ENCODE measurements around the gene ARHGEF2.

Gene ARHGEF2

DNA sequence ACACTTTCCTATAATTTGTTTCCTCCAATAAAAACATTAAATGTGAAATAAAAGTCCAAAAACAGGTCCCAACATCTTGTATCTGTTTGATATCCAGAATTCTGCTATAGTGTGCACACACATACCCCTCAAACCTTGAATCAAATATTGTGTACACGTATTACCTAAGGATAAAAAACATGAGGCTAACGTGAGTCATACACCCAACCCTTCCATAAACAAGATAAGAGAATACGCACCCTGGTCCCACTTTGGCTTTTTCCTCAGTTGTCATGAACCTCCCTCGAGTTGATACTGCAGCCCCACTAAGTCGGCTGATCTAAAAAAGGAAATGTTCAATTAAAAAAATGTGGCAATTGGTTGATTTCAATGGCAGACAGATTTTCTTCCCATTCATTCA lies 49.3 kb downstream of the ARHGEF2 start:
- H3K9ac ChIP-seq (ENCODE audit: low read length) = no peak overlapping the region
- no peak overlapping the region for H3K18ac ChIP-seq (ENCODE audit: low read length)
- H3K27ac ChIP-seq (ENCODE audit: low read depth, low read length) = no peak overlapping the region
- no peak overlapping the region for H2AFZ ChIP-seq (ENCODE audit: insufficient read depth, low read length, poor library complexity)
- no peak overlapping the region for H2BK5ac ChIP-seq (ENCODE audit: low read depth, low read length, poor library complexity)
- DNase-seq = no peak
- no peaks in the 10 kb centered on the region for H3K9me3 ChIP-seq (ENCODE audit: insufficient read depth, low read depth, low read length)
- H4K8ac ChIP-seq (ENCODE audit: low read depth, low read length) = no peak overlapping the region
- peaks cover 12% of the 10 kb centered on the region for H3K79me2 ChIP-seq (ENCODE audit: control insufficient read depth, insufficient read depth, low read length, poor library complexity)
- H2BK120ac ChIP-seq (ENCODE audit: insufficient read depth, low read length, poor library complexity) = no peak overlapping the region
- no peak overlapping the region for H3K23ac ChIP-seq (ENCODE audit: low read length)
- no peak overlapping the region for H2BK12ac ChIP-seq (ENCODE audit: low read length)
- H4K91ac ChIP-seq (ENCODE audit: low read depth, low read length) = no peak overlapping the region
- H3K27me3 ChIP-seq (ENCODE audit: insufficient read depth, low read length) = no peaks in the 10 kb centered on the region
- no peak overlapping the region for H3K4ac ChIP-seq (ENCODE audit: low read depth, low read length)
- H3K4me1 ChIP-seq (ENCODE audit: control insufficient read depth in 1 of 2, insufficient read depth in 2 of 2, low read length in 2 of 2) = peaks cover 5 to 8% of the 10 kb centered on the region in 2 experiments
- H3K4me3 ChIP-seq (ENCODE audit: low read depth, low read length) = no peak overlapping the region
- WGBS (ENCODE audit: extremely low coverage, insufficient coverage, insufficient read length) = no CpG with 5 or more reads among the region's 5 CpGs
- no peak overlapping the region for H3K14ac ChIP-seq (ENCODE audit: low read length)
- H3K4me2 ChIP-seq (ENCODE audit: low read length) = no peak overlapping the region
- H3K79me1 ChIP-seq (ENCODE audit: low read length) = peaks cover 4% of the 10 kb centered on the region
- no peak overlapping the region for H2AK5ac ChIP-seq (ENCODE audit: low read length)
- H3K36me3 ChIP-seq (ENCODE audit: control insufficient read depth in 1 of 2, insufficient read depth in 2 of 2, low read length in 2 of 2) = peaks cover 51 to 66% of the 10 kb centered on the region in 2 experiments
- H4K12ac ChIP-seq (ENCODE audit: low read depth, low read length) = no peak overlapping the region

DNA sequence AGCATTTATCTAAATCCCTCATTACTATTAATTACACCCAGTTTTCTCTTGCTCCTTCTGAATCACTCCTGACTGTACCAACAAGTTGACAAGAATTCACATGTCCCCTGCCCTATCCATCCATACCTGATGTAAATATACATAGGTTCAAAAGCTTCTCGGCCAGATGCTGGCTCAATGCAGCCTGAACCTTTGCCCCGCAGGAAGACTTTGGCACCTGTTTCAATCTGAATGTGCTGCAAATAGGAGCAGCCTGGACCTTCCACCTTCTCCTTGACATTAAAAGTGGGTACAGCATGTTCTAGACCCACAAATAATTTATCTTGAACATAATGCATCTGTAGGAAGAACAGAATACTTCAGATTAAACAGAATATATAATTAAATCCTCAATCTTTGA lies 52.8 kb downstream of the ARHGEF2 start:
- Histone ChIP-seq H3K18ac (ENCODE audit: low read length) (no peak overlapping the region), H3K27me3 (ENCODE audit: insufficient read depth, low read length) (no peaks in the 10 kb centered on the region), H3K4me2 (ENCODE audit: low read length) (no peak overlapping the region), H3K36me3 (ENCODE audit: control insufficient read depth in 1 of 2, insufficient read depth in 2 of 2, low read length in 2 of 2) (peaks cover 46 to 74% of the 10 kb centered on the region in 2 experiments), H3K79me2 (ENCODE audit: control insufficient read depth, insufficient read depth, low read length, poor library complexity) (no peaks in the 10 kb centered on the region), H3K9ac (ENCODE audit: low read length) (no peak overlapping the region), H3K9me3 (ENCODE audit: insufficient read depth, low read depth, low read length) (no peaks in the 10 kb centered on the region), H4K8ac (ENCODE audit: low read depth, low read length) (no peak overlapping the region), H3K4ac (ENCODE audit: low read depth, low read length) (no peak overlapping the region), H3K23ac (ENCODE audit: low read length) (no peak overlapping the region), H3K79me1 (ENCODE audit: low read length) (no peaks in the 10 kb centered on the region), H4K91ac (ENCODE audit: low read depth, low read length) (no peak overlapping the region), H2BK12ac (ENCODE audit: low read length) (no peak overlapping the region), H2AK5ac (ENCODE audit: low read length) (no peak overlapping the region), H3K27ac (ENCODE audit: low read depth, low read length) (no peak overlapping the region), H2BK5ac (ENCODE audit: low read depth, low read length, poor library complexity) (no peak overlapping the region), H4K12ac (ENCODE audit: low read depth, low read length) (no peak overlapping the region), H3K4me3 (ENCODE audit: low read depth, low read length) (no peak overlapping the region), H2AFZ (ENCODE audit: insufficient read depth, low read length, poor library complexity) (no peak overlapping the region), H3K14ac (ENCODE audit: low read length) (no peak overlapping the region), H2BK120ac (ENCODE audit: insufficient read depth, low read length, poor library complexity) (no peak overlapping the region), H3K4me1 (ENCODE audit: control insufficient read depth in 1 of 2, insufficient read depth in 2 of 2, low read length in 2 of 2) (no peaks in the 10 kb centered on the region)
- DNase-seq = no peak
- WGBS (ENCODE audit: extremely low coverage, insufficient coverage, insufficient read length) = no CpG with 5 or more reads among the region's 2 CpGs

DNA sequence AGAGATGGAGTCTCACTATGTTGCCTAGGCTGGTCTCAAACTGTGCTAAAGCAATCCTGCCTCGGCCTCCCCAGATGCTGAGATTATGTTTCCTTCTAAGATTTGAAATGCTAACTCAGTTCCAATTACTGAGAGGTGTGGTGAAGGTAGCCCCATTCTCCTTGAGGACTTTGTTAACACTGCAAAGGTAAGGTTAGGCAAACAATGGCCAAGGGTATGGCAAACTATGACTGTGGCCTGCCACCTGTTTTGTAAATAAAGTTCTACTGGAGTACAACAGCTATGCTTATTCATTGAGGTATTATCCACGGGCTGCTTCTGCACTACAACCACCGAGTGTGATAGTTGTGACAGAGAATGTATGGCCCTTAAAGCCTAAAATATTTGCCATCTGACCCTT lies 57.6 kb downstream of the ARHGEF2 start:
- no peaks in the 10 kb centered on the region for H3K9me3 ChIP-seq (ENCODE audit: insufficient read depth, low read depth, low read length)
- H3K4me3 ChIP-seq (ENCODE audit: low read depth, low read length) = no peak overlapping the region
- H3K4me1 ChIP-seq (ENCODE audit: control insufficient read depth in 1 of 2, insufficient read depth in 2 of 2, low read length in 2 of 2) = no peaks in the 10 kb centered on the region
- H2BK5ac ChIP-seq (ENCODE audit: low read depth, low read length, poor library complexity) = no peak overlapping the region
- no peaks in the 10 kb centered on the region for H3K79me2 ChIP-seq (ENCODE audit: control insufficient read depth, insufficient read depth, low read length, poor library complexity)
- H3K36me3 ChIP-seq (ENCODE audit: control insufficient read depth in 1 of 2, insufficient read depth in 2 of 2, low read length in 2 of 2) = peaks cover 43 to 67% of the 10 kb centered on the region in 2 experiments
- H2BK120ac ChIP-seq (ENCODE audit: insufficient read depth, low read length, poor library complexity) = no peak overlapping the region
- no peak overlapping the region for H3K4me2 ChIP-seq (ENCODE audit: low read length)
- no peak overlapping the region for H4K12ac ChIP-seq (ENCODE audit: low read depth, low read length)
- no peak overlapping the region for H3K23ac ChIP-seq (ENCODE audit: low read length)
- H2AFZ ChIP-seq (ENCODE audit: insufficient read depth, low read length, poor library complexity) = no peak overlapping the region
- no peak for DNase-seq
- no CpG with 5 or more reads among the region's 3 CpGs for WGBS (ENCODE audit: extremely low coverage, insufficient coverage, insufficient read length)
- no peak overlapping the region for H2BK12ac ChIP-seq (ENCODE audit: low read length)
- H3K9ac ChIP-seq (ENCODE audit: low read length) = no peak overlapping the region
- no peak overlapping the region for H3K4ac ChIP-seq (ENCODE audit: low read depth, low read length)
- H3K14ac ChIP-seq (ENCODE audit: low read length) = no peak overlapping the region
- no peak overlapping the region for H4K91ac ChIP-seq (ENCODE audit: low read depth, low read length)
- H3K27me3 ChIP-seq (ENCODE audit: insufficient read depth, low read length) = no peaks in the 10 kb centered on the region
- no peak overlapping the region for H4K8ac ChIP-seq (ENCODE audit: low read depth, low read length)
- H3K79me1 ChIP-seq (ENCODE audit: low read length) = no peaks in the 10 kb centered on the region
- H3K27ac ChIP-seq (ENCODE audit: low read depth, low read length) = no peak overlapping the region
- H3K18ac ChIP-seq (ENCODE audit: low read length) = no peak overlapping the region
- no peak overlapping the region for H2AK5ac ChIP-seq (ENCODE audit: low read length)

DNA sequence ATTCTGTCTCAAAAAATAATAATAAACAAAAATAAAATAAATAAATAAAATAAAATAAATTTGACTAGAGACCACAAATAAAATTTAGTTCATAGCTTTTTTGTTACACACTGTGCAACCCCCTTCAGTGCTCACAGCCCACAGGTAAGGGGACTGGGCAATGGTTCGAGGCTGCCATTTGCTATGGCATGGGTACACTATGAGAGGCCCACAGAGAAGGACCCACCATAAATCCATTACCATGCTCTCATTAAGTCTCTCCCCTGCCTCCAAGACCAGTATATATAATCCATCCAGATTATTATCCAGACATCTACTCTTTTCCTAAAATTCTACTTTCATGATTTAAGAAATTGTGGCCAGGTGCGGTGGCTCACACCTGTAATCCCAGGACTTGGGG lies 58.5 kb downstream of the ARHGEF2 start:
- H4K12ac ChIP-seq (ENCODE audit: low read depth, low read length) = no peak overlapping the region
- H3K14ac ChIP-seq (ENCODE audit: low read length) = no peak overlapping the region
- H3K18ac ChIP-seq (ENCODE audit: low read length) = no peak overlapping the region
- no peak overlapping the region for H3K9ac ChIP-seq (ENCODE audit: low read length)
- H3K27ac ChIP-seq (ENCODE audit: low read depth, low read length) = no peak overlapping the region
- H3K4me2 ChIP-seq (ENCODE audit: low read length) = no peak overlapping the region
- H3K36me3 ChIP-seq (ENCODE audit: control insufficient read depth in 1 of 2, insufficient read depth in 2 of 2, low read length in 2 of 2) = peaks cover 44 to 67% of the 10 kb centered on the region in 2 experiments
- no peak overlapping the region for H4K91ac ChIP-seq (ENCODE audit: low read depth, low read length)
- WGBS (ENCODE audit: extremely low coverage, insufficient coverage, insufficient read length) = no CpG with 5 or more reads among the region's 2 CpGs
- H3K79me1 ChIP-seq (ENCODE audit: low read length) = no peaks in the 10 kb centered on the region
- H2BK120ac ChIP-seq (ENCODE audit: insufficient read depth, low read length, poor library complexity) = no peak overlapping the region
- no peak overlapping the region for H2AFZ ChIP-seq (ENCODE audit: insufficient read depth, low read length, poor library complexity)
- H3K23ac ChIP-seq (ENCODE audit: low read length) = no peak overlapping the region
- no peak overlapping the region for H3K4ac ChIP-seq (ENCODE audit: low read depth, low read length)
- no peak overlapping the region for H4K8ac ChIP-seq (ENCODE audit: low read depth, low read length)
- H3K79me2 ChIP-seq (ENCODE audit: control insufficient read depth, insufficient read depth, low read length, poor library complexity) = no peaks in the 10 kb centered on the region
- no peaks in the 10 kb centered on the region for H3K4me1 ChIP-seq (ENCODE audit: control insufficient read depth in 1 of 2, insufficient read depth in 2 of 2, low read length in 2 of 2)
- no peak for DNase-seq
- no peak overlapping the region for H3K4me3 ChIP-seq (ENCODE audit: low read depth, low read length)
- no peaks in the 10 kb centered on the region for H3K27me3 ChIP-seq (ENCODE audit: insufficient read depth, low read length)
- H2BK5ac ChIP-seq (ENCODE audit: low read depth, low read length, poor library complexity) = no peak overlapping the region
- H2BK12ac ChIP-seq (ENCODE audit: low read length) = no peak overlapping the region
- H2AK5ac ChIP-seq (ENCODE audit: low read length) = no peak overlapping the region
- H3K9me3 ChIP-seq (ENCODE audit: insufficient read depth, low read depth, low read length) = no peaks in the 10 kb centered on the region

All from trophoblast cell (in vitro differentiated cells and primary cell).